ENCODE measurements around the gene GALNT14. TPM values are rescaled to one million over a fixed set of nuclear protein-coding genes. Genes with fewer than 3 reads are reported as not detected.

Gene GALNT14
- total and polyA plus RNA-seq, 2 of the 8 experiments (the other 6 are each of a cell fraction or from before 2014, with no cell fraction given): 13.0 to 13.7 TPM

- H2BK20ac ChIP-seq (ENCODE audit: low read length): no peak overlapping the region
- H4K8ac ChIP-seq (ENCODE audit: extremely low read depth, insufficient read depth, low read length): no peak overlapping the region
- no peak overlapping the region for H4K5ac ChIP-seq (ENCODE audit: insufficient read length, low read depth, low read length)
- H3K4me2 ChIP-seq (ENCODE audit: insufficient read depth in 1 of 2, low read depth in 2 of 2, low read length in 2 of 2): no peak overlapping the region
- POLR2A ChIA-PET (ENCODE audit: partially characterized antibody): no interaction called here
- no peak overlapping the region for H2BK15ac ChIP-seq (ENCODE audit: low read length)
- H3K27ac ChIP-seq (ENCODE audit: low read depth, low read length): no peak overlapping the region
- H3K4me1 ChIP-seq (replicated peaks in 1 of 4; ENCODE audit: control insufficient read depth in 3 of 4, insufficient read depth in 4 of 4, low read length in 3 of 4): peaks cover 0 to 5% (median 2%) of the 10 kb centered on the region in 4 experiments; a peak in 4 of 7 replicates
- H3K79me1 ChIP-seq (ENCODE audit: low read depth, low read length): no peaks in the 10 kb centered on the region; the same call in 1 of the 2 replicates
- H3K4me3 ChIP-seq (ENCODE audit: extremely low read depth in 1 of 4, insufficient read depth in 2 of 4, low read depth in 3 of 4, low read length in 4 of 4): no peak overlapping the region
- CTCF ChIA-PET (ENCODE audit: partially characterized antibody): interaction anchor here (1.1 to 5.2 kb wide), 5 partner anchors 10 to 180 kb away, joined by 3 to 25 read pairs (median 4); no protein-coding TSS in a partner anchor
- 100% methylated on average over 1 of the region's 1 CpG; no CpG with 5 or more reads in 1 of the 2 experiments for WGBS, 2 experiments (ENCODE audit: extremely low coverage in 1 of 2, insufficient coverage in 1 of 2, insufficient read length in 1 of 2, insufficient replicate concordance in 2 of 2, low coverage in 1 of 2, low lambda C conversion rate in 2 of 2, missing lambda C conversion rate in 1 of 2)
- no peak overlapping the region for H3K4ac ChIP-seq (replicated peaks; ENCODE audit: insufficient read length, low read depth, low read length)
- no peak overlapping the region for H2BK5ac ChIP-seq (ENCODE audit: low read depth, low read length)
- H2BK120ac ChIP-seq (replicated peaks; ENCODE audit: low read depth, low read length): no peak overlapping the region
- no peak overlapping the region for H4K91ac ChIP-seq (replicated peaks; ENCODE audit: insufficient read length, low read length)
- no peaks in the 10 kb centered on the region for H3K27me3 ChIP-seq (replicated peaks in 1 of 4; ENCODE audit: control insufficient read depth in 3 of 4, extremely low read depth in 1 of 4, insufficient read depth in 3 of 4, low read length in 3 of 4)
- no peak overlapping the region for H3K18ac ChIP-seq (ENCODE audit: extremely low read depth, low read length)
- DNase-seq (ENCODE audit: low read depth in 1 of 2, low spot score in 2 of 2) (no peak), FAIRE-seq (no peak)
- no peak overlapping the region for H3K14ac ChIP-seq (ENCODE audit: insufficient read length)
- H2AFZ ChIP-seq (ENCODE audit: low read length): no peak overlapping the region
- no peaks in the 10 kb centered on the region for H3K36me3 ChIP-seq (ENCODE audit: control insufficient read depth in 2 of 4, insufficient read depth in 4 of 4, low read length in 3 of 4)
- no peak overlapping the region for H2AK5ac ChIP-seq (ENCODE audit: low read depth, low read length)
- no peaks in the 10 kb centered on the region for H3K9me3 ChIP-seq (ENCODE audit: insufficient read depth in 2 of 2, low read depth in 1 of 2, low read length in 1 of 2)
- H3K9ac ChIP-seq (replicated peaks in 1 of 4; ENCODE audit: extremely low read depth in 1 of 4, low read depth in 3 of 4, low read length in 3 of 4): no peak overlapping the region
- no peak overlapping the region for H3K23ac ChIP-seq (ENCODE audit: insufficient read length)
- no peaks in the 10 kb centered on the region for H4K20me1 ChIP-seq (replicated peaks in 1 of 2; ENCODE audit: control insufficient read depth in 1 of 2, insufficient read depth in 2 of 2, low read length in 2 of 2)
- no peaks in the 10 kb centered on the region for H3K79me2 ChIP-seq (ENCODE audit: control insufficient read depth in 1 of 2, insufficient read depth in 2 of 2, low read length in 2 of 2)
- H2BK12ac ChIP-seq (ENCODE audit: low read depth, low read length): no peak overlapping the region
- no peaks in the 10 kb centered on the region for H3K23me2 ChIP-seq (ENCODE audit: low read depth, low read length)
- H3K56ac ChIP-seq (replicated peaks; ENCODE audit: insufficient read length, low read depth, low read length): no peak overlapping the region
- TF ChIP-seq, protein P1, sequence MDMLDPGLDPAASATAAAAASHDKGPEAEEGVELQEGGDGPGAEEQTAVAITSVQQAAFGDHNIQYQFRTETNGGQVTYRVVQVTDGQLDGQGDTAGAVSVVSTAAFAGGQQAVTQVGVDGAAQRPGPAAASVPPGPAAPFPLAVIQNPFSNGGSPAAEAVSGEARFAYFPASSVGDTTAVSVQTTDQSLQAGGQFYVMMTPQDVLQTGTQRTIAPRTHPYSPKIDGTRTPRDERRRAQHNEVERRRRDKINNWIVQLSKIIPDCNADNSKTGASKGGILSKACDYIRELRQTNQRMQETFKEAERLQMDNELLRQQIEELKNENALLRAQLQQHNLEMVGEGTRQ (IDR thresholded peaks at IDR 0.05; ENCODE audit: low read length): no peak
- no peak for TF ChIP-seq POLR2AphosphoS5 (IDR thresholded peaks at IDR 0.05; ENCODE audit: low read depth, low read length)
- TF ChIP-seq TCF12 (IDR thresholded peaks at IDR 0.05; ENCODE audit: low read depth, low read length): no peak
- TF ChIP-seq ATF2 (IDR thresholded peaks at IDR 0.05; ENCODE audit: low read length): no peak
- TF ChIP-seq NRF1 (IDR thresholded peaks at IDR 0.05; ENCODE audit: low read depth, low read length): no peak
- no peak for TF ChIP-seq YY1 (IDR thresholded peaks at IDR 0.05; ENCODE audit: low read depth, low read length)
- no peak for TF ChIP-seq FOSL1 (IDR thresholded peaks at IDR 0.05; ENCODE audit: insufficient read depth, low read depth, low read length)
- no peak for TF ChIP-seq KDM4A (IDR thresholded peaks at IDR 0.05; ENCODE audit: low read depth, low read length, severe bottlenecking)
- no peak for TF ChIP-seq CTCF (IDR thresholded peaks at IDR 0.05; ENCODE audit: control extremely low read depth in 1 of 3, insufficient read depth in 1 of 3, low read depth in 1 of 3, low read length in 3 of 3)
These were observed 148.5 kb downstream of the GALNT14 start for GRCh38 chr2:30989746-30990145.

Data from H1 (cell line).